Measurements from ENCODE around the gene THY1. TPM values are rescaled to one million over a fixed set of nuclear protein-coding genes. Genes with fewer than 3 reads are reported as not detected.
"Not testable (repeated sequence)": the region's sequence is repeated elsewhere in the genome, so short reads cannot be mapped to it uniquely, and the experiment has no call there.

The THY1 gene
- total RNA-seq, 1 experiment from 2014 or later: 333 TPM

DNA sequence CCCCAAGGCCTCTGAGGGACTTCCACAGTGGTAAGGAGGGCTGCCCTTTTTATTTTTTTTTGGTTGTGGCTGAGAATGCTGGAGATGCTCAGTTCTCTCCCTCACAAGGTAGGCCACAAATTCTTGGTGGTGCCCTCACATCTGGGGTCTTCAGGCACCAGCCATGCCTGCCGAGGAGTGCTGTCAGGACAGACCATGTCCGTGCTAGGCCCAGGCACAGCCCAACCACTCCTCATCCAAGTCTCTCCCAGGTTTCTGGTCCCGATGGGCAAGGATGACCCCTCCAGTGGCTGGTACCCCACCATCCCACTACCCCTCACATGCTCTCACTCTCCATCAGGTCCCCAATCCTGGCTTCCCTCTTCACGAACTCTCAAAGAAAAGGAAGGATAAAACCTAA lies 4.2 kb downstream of the THY1 start:
- no peak for DNase-seq (ENCODE audit: low read depth)

DNA sequence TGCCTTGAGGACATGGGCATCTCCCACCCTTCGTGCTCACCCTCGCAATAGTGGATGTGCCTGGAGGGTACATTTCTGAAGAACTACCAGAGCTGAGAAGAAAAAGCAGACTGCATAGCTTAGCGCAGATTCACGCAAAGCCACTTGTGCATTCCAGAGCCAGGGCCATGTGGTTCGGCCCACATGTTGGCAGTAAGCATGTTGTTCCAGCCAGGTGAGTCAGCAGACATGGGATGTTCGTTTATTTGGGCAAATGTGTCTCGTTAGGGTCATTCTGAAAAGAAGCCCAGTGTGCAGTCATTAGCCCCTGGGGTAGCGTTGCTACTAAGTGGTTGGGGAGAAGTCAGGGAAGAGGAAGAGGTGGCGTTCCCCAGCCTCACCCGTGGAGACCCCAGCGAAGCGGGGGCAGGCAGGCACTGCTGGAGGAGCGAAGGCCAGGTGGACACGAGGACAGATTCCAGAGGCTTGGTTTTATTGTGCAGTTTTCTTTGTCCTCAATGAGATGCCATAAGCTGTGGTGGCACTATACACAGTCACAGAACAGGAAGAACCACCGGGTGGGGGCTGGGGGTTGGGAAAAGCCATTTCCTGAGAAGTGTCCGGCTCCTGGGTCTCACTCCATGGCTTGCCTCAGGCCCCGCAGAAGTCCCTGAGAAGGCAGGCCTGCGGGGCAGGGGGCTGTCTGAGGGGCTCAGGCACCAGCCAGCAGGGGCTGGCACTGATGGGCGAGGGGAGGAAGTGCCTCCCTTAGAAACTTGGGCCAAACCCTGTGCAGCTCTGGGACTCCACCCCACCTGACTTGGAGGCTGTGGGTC lies 5.0 kb downstream of the THY1 start:
- DNase-seq (ENCODE audit: low read depth): peak; percentile 91

DNA sequence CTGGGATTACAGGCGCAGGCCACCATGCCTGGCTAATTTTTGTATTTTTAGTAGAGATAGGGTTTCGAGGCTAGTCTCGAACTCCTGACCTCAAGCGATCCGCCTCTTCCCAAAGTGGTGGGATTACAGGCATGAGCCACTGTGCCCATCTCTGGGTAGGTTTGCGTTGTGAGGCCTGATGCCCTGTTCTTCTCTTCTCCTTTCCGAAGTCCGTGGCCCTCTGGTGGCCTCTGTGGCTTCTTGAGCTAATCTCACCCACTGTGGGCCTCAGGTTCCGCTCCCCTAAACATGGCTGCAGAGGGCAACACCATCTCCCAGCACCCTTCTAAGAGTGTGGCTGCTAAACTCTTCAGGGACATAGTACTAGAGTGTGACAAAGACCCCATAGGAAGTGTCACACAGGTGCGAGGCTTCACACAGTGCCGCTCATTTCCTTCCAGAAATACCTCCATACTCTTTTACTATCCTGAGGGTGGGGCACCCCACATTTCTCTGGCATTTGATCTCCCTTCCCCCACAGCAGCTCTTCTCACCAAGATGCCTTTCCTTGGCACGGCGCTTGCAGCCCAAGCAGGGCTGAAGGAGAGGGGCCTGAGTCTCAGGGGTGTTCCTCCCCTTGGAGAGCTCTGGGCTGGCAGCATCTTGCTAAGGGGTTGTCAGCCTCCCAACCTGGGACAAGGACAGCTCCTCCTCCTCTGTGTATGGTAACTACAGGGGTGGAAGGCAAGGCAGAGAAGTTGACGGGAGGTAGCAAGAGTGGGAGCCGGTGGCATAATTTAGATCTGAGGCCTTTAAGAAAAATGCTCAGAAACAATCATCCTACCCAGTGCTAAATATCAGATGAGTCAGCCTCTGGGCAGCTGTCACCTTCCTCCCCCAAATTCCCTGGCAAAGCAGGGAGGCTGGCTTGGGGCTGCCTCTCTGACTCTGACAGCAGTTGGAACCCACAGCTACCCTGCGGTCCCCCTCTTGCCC lies 6.1 kb downstream of the THY1 start:
- DNase-seq (ENCODE audit: low read depth): peak; percentile 92

DNA sequence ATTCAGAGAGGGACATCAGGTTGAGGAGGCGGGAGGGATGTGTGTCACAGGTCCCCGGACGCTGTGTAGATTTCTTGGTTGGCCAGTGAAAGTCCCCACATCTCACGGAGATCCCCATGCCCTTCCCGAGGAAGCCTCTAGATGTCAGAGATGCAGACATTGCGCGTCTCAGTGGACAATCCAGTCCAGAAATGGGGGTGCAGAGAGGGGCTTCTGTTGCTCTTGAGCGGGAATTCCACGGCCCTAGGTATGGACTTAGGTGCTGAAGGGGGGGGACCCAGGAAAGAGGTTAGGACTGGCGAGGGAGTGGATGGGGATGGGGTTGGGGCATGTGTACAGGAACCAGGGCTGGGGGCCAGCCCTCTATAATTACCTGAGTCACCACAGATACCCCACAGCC lies 7.0 kb downstream of the THY1 start:
- no peak for DNase-seq (ENCODE audit: low read depth)

DNA sequence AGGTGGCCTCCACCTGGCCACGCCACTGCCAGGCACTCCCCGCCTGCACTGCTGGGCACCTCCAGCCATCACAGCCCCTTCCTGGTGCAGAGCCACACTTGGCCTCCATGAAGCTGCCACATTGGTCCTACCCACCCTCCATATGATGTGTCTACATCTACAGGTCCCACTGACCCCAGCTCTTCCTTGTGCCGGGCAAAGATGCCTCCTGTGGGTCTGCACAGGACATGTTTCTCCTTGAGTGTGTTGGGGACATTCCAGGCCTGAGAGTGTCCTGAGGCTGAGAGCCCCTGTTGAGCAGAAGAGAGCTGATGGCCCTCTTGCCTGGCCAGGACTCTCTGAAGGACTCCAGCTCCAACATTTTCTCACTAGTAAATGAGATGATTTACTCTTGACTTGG lies 7.5 kb downstream of the THY1 start:
- DNase-seq (ENCODE audit: low read depth): no peak

DNA sequence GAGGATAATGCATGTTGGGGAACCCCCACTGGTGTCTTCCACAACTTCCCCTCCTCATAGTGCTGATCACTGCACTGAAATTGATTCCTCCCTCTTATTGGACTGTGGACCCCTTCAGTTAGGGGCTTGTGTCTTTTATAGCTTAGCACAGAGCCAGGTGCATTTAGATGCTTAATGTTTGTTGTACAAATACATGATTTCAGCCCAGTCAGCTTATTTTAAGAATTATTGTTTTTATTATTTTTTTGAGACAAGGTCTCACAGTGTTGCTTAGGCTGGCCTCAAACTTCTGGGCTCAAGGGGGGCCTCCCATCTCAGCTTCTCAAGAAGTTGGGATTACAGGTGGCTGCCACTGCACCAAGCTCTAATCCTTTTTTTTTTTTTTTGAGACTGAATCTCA lies 8.2 kb downstream of the THY1 start:
- DNase-seq (ENCODE audit: low read depth): no peak

DNA sequence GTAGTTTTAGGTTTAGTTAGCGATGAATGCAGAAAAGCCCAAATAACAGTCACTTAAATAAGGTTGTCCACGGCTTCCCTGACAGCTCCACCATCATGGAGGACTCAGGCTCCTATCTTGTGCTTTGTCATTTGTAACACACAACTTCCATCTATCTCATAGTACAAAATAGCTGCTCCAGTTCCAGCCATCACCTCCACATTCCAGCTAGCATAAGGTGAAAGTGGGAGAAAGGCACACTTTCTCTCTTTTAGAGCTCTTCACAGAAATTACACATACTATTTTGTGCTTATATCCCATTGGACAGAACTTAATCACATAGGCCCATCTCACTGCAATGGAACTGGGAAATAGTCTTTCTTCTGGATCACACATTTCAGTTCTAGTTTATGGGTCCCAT lies 8.7 kb downstream of the THY1 start:
- no peak for DNase-seq (ENCODE audit: low read depth)

DNA sequence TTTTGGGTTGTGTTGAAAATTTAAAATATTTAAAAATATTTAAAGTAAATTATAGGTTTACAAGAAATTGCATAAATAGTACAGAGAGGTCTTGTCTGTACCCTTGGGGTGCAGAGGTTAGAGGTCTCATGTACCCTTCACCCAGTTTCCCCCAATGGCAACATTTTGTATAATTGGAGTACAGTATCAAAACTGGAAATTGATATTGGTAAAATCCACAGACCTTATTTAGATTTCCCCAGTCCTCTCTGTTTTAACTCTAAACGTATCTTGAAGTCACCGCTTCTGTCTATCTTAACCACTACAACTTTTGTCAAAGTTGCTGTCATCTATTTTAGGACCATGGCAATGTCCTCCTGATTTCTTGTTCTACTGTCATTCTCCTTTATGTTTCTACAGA lies 10.9 kb downstream of the THY1 start:
- DNase-seq (ENCODE audit: low read depth): no peak

DNA sequence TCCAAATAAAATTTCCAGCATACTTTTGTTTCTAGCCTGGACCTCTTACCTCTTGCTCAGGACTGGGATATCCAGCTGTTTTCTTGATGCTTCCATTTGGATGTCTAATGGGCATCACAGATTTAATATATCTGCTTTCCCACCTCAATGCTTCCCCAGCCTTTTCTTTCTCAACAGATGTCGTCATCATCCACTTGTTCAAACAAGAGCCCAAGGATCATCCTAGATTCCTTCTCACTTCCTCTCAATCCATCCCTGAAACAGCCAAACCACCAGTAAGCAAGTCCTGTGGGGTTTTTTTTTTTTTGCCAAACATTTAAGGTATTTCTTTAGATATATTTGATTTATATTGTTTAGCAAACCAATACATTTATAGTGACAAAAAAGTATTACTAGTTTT lies 12.5 kb downstream of the THY1 start:
- DNase-seq (ENCODE audit: low read depth): no peak

DNA sequence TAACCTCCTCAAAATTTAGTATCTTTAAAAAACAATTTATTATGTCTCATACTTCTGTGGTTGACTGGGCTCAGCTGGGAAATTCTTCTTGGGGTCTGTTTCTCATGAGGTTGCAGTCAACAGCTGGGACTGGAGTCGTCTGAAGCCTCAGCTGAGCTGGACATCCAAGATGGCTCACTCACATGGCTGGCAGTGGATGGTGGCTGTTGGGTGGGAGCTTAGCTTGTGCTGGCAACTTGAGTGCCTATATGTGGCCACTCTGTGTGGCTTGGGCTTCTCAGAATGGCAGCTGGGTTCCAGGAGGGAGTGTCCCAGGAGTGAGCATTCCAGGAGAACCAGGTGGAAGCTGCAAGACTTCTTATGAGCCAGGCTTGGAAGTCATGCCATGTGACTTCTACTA lies 13.2 kb downstream of the THY1 start:
- peak; percentile 26 for DNase-seq (ENCODE audit: low read depth)

DNA sequence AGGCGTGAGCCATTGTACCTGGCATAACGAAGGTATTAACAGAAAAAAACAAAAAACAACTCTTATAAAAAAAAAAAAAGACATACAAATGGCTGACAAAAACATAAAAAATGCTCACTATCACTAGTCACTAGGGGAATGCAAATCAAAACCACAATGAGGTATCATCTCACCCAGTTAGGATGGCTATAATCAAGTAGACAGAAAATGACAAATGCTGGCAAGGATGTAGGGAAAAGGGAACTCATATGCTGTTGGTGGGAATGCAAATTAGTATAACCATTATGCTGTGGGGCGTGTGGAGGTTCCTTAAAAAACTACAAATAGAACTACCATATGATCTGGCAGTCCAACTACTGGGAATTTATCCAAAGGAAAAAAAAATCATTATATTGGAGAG lies 17.0 kb downstream of the THY1 start:
- peak; percentile 65 for DNase-seq (ENCODE audit: low read depth)

DNA sequence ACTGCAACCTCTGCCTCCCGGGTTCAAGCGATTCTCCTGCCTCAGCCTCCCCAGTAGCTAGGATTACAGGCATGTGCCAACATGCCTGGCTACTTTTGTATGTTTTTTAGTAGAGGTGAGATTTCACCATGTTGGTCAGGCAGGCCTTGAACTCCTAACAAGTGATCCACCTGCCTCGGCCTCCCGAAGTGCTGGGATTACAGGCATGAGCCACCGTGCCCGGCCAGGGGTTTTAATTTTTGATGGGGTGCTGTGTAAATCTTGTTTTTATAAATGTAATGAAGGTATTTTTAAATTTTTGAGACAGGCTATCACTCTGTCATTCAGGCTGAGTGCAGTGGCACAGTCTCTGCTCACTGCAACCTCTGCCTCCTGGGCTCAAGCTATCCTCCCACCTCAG lies 17.5 kb downstream of the THY1 start:
- DNase-seq (ENCODE audit: low read depth): not testable (repeated sequence)

DNA sequence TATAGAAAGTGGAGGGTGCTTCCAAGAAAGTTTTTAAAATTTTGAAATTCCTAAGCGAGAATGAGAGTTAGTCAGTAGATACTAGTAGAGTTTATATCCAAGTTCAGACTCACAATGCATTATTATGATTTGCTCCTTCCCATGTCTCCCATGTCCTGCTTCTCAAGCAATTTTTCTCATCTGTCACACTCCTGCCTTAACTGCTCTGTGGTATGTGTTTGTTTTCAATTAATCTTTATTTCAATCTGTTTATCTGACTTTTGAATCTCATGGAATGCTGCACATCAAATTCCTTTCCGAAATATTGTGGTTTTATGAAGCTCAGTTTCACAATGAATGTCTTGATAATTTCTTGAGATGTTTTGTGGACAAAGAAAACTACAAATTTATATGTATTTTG lies 18.1 kb downstream of the THY1 start:
- no peak for DNase-seq (ENCODE audit: low read depth)

DNA sequence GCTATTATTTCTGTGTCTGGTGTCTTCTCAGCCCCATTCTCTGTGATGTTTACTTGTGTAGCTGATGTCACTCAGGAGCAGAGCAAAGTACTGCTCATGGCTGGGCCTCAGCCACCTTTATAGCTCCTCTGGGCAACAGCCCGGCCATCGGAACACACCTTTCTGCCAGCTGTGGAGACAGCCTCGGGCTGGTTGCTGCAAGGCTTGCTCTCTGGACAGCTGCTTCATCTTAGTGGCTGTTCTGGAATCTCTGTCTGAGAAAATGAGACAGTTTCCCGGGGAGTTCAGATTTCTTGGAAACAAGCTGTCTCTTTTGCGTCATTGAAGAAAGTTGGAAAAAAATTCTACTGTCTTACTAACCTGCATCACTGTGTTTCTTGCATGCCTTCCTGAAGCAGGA lies 20.0 kb downstream of the THY1 start:
- DNase-seq (ENCODE audit: low read depth): peak; percentile 57

DNA sequence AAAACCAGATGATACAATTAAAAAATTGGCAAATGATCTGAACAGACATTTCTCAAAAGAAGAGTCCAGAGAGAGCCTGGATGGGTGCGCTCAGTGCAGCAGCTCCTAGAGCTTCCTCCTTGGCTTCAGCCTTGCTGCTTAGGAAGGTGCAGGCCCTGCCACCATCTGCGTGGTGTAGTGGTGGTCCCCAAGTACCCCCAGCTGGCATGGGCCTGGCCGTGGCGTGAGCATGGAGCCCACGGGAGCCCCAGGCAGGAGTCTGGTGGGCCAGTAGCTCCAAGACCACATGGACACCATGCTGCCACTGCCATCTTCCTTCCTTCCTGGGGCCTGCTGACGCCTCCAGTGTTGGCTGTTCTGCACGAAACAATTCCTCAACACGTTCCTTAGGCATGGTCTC lies 20.5 kb downstream of the THY1 start:
- no peak for DNase-seq (ENCODE audit: low read depth)

DNA sequence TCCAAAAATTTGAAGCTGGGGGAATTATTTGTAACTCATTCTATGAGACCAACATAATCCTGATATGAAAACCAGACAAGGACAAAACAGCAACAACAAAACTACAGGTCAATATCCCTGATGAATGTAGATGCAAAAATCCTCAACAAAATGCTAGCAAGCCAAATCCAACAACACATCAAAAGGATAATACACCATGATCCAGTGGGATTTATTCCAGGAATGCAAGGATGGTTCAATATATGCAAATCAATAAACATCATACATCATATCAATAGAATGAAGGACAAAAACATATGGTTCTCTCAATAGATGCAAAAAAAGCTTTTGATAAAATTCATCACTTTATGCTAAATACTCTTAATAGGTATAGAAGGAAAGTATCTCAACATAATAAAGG lies 22.1 kb downstream of the THY1 start:
- DNase-seq (ENCODE audit: low read depth): no peak

DNA sequence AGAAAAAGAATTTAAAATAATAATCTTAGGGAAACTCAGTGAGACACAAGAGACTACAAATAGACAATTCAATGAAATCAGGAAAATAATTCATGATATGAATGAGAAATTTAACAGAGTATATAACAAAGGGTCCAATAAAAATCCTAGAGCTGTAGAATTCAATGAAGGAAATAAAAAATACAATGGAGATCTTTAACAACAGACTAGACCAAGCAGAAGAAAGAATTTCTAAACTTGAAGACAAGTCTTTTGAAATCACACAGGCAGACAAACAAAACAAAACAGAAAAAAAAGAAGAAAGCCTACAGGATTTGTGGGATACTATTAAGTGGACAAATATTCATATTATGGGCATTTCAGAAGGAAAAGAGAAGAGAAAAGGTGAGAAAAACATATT lies 25.2 kb downstream of the THY1 start:
- DNase-seq (ENCODE audit: low read depth): no peak

DNA sequence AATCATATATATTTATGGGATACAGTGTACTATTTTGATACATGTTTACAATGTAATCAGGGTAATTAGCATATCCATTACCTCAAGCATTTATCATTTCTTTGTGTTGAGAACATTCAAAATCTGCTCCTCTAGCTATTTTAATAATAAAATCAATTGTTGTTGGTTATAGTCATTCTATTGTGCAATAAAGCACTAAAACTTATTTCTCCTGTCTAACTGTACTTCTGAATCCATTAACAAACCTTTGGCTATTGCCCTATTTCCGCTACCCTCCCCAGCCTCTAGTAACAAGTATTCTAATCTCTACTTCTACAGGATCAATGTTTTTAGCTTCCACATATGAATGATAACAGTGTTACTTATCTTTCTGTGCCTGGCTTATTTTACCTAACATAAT lies 26.1 kb downstream of the THY1 start:
- no peak for DNase-seq (ENCODE audit: low read depth)

DNA sequence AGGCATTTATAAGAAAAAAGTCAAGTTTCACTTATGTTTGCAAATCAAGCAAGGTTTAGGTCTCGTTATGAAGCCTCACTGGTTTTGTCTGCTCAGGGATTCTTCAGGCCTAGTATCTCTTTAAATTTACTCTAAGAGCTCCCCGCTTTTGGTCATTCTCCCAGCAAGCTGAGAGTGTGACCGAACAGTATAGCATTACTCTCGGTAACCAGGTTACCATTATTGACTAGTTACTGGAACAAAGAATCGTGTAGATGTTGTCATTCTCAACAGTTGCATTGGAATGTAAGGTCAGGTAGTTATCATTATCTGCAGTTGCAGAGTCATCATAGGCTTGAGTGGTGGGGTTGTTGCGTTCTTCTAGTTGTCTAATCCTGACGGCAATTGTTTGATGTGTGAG lies 31.7 kb downstream of the THY1 start:
- DNase-seq (ENCODE audit: low read depth): no peak

DNA sequence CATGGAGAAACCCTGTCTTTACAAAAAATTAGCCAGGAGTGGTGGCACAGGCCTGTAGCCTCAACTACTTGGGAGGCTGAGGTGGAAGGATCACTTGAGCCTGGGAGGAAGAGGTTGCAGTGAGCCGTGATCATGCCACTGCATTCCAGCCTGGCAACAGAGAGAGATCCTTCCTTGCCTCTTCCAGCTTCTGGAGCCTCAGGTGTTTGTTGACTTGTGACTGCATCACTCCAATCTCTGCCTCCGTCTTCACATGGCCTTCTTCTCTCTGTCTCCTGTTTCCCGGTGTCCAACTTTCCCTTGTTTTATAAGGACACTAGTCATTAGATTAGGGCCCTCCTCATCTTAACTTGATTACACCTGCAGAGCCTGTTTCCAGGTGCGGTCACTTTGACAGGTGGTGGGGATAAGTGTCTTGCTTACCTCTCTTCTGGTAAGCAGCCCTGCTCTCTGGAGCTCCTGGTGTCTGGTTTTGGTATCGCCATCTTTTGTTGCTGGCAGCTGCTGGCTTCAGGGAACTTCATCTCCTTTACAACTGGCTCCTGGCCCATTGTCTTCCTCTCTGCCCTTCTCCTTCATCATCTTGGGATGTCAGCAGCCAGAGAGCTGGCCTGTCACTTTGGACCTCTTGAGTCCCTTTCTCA lies 33.2 kb downstream of the THY1 start:
- DNase-seq (ENCODE audit: low read depth): no peak

DNA sequence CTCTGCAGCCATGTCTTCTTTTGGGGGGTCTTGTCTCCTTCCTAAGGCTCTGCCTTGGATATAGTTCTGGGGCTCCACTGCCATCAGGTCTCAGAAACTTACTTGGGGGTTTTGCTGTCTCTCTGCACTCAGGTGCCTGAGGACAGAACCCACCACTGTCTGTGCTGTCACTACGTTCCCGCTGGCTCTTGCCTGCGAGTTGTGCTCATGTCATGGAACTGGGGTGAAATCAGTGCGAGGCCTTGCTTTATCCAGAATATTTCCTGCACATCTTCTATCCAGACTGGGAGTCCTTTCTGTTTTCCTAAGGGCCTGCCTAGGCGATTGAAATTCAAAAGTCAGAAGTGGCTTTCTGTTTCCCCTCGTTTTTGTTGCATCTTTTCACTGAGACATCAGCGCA lies 34.9 kb downstream of the THY1 start:
- DNase-seq (ENCODE audit: low read depth): no peak

DNA sequence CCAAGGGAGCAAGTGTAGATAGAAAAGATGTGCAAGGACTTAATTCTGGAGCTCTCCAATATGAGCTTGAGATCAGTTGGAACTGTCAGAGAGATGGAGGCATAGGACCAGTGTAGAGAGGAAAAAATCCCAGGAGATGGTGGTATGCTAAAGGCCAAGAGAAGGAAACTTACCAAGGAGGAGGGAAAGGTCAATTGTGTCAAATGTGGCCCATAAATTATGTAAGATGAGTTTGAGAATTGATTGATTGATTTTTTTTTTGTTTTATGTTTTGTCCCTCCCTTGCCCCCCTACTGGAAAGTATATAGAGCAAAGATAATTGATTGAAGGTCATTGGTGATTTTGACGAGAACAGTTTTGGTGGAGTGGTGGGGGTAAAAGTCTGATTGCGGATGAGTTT lies 38.6 kb downstream of the THY1 start:
- no peak for DNase-seq (ENCODE audit: low read depth)
